Measurements from ENCODE around the gene RSL1D1.

The RSL1D1 gene

DNA sequence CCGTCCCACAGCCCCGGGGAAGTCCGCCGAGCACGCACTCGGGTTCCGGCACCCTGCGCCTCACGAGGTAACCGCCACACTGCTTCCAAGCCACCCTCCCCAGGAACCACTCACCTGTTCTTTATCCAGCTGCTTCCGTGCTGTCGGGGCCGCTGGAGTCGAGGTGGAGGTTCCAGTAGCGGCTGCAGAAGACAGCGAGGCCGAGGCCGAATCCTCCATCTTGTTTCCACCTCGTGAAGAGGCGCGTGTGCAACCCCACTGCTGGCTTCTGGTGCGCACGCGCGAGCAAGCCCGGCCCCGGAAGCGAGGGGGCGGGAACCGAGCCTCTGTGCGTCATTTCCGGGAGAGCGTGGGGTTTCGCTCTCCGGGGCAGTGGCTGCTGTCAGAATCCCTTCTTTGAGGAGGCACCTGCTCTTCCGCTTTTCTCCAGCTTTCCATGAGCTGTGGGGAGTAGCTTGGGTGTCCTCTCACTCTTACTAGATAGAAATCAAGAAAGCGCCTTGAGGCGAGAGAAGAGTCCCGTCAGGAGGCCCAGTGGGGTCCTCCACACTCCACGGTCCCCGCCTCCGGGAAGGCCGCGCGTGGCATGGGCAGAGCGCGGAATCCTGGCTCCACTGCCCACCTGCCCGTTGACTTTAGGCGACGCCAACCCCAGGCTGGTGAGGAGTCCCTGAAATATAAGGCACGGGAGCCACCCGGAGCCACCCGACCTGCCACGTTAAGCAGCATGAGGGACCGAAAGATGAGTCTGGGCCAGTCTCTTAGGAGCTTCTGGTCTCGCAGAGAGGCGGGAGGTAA, at the start of gene RSL1D1:
TSS of gene RSL1D1 (minus strand) at position 249 of the 798 bp plus-strand sequence. CDS start at position 219, 30 bp downstream.
- peak; percentile 96 for DNase-seq (ENCODE audit: low spot score)

DNA sequence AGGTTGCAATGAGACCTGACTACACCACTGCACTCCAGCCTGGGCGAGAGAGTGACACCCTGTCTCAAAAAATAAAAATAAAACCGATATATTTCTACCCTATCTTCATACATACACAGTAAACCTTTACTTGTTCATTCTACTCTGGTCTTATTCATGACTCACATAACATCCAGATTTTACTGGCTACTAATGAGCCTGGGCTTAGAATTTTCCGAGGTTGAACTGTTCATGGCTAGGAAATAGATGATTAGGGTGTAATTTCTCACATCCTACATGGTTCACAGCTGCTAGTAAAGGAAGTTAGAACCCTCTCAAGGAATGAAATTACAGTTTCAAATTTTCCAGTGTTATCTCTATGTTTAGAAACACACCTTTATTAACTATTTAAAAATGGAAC, 49.7 kb upstream of the RSL1D1 start:
- DNase-seq (ENCODE audit: low spot score), result no peak

DNA sequence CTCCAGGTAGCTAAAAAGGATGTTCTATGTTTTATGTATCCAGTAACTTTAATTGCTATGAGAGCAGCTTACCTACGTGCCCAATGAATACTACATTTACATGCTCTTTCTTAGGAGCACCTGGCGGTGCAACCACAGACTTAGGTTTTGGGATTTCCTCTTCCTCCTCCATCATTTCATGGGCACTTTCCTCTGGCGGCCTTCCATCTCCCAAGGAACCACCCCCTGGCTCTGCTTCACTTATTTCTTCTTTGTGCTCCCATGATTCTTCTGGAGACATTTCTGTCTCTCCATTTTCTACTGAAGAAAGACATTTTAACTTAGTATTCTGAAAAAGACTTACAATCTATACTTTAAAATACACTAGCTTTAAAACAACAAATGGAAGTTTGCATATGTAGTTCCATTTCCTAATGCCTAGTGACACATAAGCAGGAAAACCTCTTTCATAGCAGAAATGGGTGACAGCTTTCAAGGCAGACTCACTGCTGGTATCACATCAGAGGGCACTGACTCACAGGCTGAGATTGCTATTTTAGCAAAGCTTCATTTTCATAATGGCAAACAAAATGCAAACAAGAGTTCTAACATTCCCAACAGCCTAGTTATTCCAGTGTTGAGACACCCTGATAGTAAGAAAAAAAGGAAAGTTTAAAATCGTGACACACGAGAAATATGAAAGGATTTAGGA, 45.3 kb upstream of the RSL1D1 start:
- no peak for DNase-seq (ENCODE audit: low spot score)

DNA sequence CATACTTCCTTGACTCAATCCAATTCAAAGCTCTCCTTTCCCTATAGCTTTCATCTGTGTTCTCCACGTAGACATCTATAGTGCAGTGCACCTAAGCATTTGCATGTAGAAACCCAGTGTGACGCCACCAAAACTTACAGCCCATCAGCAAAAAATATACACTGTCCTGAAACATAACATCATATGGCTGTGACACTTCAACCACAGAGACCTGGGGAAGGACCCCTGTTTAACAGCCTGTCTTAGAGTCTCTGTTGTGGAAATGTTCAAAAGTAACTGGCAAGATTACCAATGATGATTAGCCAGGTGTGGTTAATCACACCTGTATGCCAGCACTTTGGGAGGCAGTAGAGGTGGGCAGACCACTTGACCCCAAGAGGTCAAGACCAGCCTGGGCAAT, 42.2 kb upstream of the RSL1D1 start:
- DNase-seq (ENCODE audit: low spot score), result no peak

DNA sequence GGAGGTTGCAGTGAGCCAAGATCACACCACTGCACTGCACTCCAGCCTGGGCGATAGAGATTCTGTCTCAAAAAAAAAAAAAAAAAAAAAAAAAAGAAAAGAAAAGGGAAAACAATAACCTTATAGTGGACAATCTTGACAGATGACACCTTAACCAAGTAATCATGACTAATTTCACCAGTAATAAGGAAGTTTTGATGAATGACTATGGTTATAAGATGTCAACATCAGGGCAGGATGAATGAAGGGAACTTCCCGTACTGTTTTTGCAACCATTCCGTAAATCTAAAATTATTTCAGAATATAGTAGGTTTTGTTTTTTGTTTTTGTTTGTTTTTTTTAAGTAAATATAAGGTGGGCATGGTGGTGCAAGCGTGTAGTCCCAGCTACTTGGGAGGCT, 41.4 kb upstream of the RSL1D1 start:
- DNase-seq (ENCODE audit: low spot score), result no peak

DNA sequence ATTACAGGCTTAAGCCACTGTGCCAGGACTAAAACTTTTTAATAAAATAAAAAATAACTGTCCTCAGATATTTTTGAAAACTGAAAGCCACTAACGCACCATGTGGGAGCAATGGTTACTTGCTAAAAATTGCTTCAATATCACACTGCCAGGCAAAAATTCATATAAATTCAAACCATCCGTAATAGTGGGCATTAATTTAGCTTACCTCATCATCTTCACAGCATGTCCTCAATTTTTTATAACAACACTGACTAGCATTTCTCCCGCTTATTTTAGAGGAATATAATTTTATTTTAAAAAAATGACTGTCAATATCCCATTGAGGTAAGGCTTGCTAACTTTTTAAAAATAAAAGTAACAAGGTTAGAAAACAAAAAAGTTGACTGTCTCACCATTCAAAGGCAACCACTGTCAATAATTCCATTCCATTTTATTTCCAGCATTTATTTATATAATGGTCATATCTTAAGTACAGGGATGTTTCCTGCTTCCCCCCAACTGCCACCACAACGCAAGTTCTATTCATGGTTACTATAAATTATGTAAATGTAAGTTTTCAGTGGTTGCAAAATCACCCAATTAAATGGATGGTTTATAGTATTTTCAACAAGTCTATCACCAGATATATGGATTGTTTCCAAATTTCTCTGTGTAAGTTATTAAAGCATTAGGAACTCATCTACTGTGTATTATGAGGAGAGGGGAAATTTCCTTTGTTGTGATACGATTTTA, 39.1 kb upstream of the RSL1D1 start:
- no peak for DNase-seq (ENCODE audit: low spot score)

DNA sequence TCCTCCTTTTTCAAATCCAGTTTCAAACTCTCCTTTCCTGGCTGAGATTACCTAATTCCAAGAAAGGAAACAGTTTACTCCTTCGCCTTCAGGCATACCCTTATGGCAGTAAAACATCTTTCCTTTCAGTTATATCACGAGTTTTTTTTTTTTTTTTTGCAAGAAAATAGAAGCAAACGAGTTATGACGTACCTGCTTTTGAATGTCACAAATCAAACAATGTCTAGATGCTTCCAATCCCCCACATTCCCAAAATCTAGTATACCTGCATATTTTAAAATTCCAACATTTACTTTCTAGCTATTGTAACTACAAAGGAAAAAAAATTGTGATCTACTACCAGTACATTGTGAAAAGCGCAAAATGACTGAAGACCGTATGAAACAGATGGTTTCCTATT, 35.5 kb upstream of the RSL1D1 start:
- DNase-seq (ENCODE audit: low spot score), result no peak

DNA sequence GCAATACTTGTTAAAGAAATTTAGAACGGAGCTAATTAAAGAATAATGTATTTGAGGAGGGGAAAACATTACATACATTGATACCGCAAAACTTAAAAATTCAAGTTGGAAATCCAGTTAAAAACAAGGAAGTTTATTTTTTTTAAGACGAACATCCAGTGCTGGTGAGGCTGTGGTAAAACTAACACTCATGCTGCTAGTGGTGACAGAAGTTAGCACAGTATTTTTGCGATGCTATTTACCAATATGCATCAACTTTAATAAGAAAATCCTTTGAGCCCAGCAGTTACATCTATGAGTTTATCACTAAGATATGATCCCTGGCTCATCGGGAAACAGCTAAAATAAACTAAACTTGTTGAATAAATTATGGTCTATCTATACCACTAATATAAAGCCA, 32.7 kb upstream of the RSL1D1 start:
- no peak for DNase-seq (ENCODE audit: low spot score)

DNA sequence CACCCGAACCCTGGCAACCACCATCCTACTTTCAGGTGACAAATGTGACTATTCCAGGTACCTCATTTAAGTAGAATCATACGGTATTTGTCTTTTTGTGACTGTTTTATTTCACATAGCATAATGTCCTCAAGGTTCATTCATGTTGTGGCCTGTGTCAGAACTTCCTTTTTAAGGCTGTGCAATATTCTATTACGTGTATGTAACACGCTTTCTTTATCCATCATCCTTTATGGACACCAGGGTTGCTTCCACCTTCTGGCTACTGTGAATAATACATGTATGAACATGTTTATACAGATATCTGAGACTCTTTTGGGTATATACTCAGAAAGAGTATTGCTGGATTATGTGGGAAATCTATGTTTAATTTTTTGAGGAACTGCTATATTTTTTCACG, 28.7 kb upstream of the RSL1D1 start:
- DNase-seq (ENCODE audit: low spot score), result no peak

DNA sequence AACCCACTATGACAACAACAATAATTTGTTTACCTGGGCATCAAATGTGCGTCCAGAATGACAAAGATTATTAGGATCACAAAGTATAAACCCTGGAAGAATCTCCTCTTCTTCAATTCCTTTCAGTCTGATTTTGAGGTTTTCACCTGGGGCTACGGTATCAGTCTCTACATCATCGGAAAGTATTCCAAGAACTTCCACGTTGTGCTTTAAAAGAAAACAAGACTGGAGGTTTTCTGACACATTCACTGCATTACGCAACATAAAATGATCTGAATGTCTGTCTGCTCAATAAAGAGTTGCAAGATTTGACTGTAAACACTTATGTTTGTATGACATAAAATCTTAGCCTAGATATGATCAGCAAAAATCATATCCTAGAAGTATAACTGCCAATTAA, 26.0 kb upstream of the RSL1D1 start:
- DNase-seq (ENCODE audit: low spot score), result no peak

DNA sequence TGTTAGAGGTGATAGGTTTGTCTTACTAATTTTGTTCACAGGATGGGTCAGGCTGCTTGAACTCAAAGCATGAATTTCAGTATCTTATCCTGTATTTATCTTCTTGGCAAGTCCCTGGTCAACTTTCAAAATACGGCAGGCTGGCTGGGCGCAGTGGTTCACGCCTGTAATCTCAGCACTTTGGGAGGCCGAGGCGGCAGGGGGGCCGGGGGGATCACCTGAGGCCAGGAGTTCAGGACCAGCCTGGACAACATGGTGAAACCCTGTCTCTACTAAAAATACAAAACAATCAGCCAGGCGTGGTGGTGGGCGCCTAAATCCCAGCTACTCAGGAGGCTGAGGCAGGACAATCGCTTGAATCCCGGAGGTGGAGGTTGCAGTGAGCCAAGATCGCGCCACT, 25.0 kb upstream of the RSL1D1 start:
- no peak for DNase-seq (ENCODE audit: low spot score)

DNA sequence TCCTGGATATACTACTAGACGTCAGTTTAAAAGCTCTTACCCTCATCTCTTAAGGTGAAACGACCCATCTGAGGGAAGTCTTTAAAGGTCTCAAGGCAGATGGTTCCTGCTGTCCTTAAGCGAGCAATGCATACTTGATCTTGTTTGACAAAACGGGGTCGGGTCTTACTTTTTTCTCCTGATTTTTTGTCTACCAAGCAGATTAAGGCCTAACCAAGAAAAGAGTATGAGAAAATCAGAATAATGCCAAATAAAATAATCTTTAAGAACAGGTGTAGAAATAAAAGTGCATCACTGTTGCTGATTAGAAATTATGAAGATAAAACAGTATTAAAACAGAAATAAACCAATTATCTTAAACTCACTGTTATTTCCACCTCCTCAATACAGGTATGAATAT, 24.4 kb upstream of the RSL1D1 start:
- DNase-seq (ENCODE audit: low spot score), result no peak

DNA sequence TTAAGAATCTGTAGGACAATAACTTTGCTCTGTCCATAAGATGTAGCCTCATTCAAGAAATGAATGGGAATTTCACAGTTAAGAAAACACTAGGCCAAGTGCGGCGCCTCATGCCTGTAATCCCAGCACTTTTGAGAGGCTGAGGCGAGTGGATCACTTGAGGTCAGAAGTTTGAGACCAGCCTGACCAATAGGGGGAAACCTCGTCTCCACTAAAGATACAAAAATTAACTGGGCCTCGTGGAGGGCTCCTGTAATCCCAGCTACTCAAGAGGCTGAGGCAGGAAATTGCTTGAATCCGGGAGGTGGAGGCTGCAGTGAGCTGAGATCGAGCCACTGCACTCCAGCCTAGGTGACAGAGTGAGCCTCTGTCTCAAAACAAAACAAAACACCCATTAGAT, 19.9 kb upstream of the RSL1D1 start:
- peak; percentile 53 for DNase-seq (ENCODE audit: low spot score)

DNA sequence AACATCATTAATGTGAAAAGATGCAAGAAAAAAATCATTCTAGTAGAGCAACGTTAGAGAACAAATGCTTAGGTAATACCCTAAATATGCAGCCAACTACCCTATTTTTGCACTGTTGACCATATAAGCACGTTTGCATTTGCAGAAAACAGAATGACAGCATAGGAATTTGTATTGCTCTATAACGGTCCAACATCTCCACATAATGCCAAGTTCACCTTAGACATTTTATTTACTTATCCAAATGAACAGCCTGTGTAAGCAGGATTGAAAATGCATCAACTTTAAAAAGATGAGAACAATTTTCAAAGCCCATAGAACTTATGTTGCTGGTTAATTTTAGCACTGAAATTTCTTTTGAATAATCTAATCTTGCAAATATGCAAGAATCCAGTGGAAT, 19.1 kb upstream of the RSL1D1 start:
- DNase-seq (ENCODE audit: low spot score), result no peak

DNA sequence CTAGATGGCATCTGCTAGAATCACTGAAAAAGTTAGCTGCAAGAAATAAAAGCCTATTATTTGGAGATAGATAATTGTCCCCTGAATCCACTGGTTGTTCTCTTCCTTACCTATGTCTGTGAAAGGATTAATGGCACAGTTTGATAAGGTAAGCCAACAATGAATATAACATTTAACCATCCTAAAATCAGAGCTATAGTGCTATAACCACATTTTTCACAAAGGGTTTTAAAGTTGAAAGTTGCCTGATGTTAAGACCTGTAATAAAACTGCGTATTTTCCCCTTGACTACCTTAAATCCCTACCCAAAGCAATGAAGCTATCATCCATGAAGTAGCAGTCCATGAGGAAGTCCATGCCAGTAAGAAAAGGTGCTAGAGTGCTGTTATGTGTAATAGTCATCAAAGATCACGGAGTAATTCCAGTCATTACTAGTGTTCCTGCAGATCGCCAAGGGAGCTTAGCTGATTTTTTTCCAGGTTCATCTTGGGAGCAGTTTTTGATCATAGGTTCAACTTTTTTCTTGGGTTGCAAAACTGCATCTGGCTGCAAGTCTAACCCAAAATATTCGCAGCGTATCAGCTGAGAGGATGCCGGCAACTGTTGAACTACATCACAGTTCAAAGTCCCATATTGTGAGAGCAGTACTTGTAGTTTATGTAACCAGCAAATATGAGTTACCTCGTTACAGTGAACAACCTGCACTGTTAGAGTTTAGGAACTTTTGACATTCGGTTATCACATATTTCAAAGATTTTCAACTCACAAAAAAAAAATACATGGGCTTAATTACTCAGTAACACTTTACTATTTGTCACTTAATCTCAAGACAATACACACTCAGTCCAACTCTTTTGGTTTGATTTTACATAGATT, 18.2 kb upstream of the RSL1D1 start:
- DNase-seq (ENCODE audit: low spot score), result no peak

DNA sequence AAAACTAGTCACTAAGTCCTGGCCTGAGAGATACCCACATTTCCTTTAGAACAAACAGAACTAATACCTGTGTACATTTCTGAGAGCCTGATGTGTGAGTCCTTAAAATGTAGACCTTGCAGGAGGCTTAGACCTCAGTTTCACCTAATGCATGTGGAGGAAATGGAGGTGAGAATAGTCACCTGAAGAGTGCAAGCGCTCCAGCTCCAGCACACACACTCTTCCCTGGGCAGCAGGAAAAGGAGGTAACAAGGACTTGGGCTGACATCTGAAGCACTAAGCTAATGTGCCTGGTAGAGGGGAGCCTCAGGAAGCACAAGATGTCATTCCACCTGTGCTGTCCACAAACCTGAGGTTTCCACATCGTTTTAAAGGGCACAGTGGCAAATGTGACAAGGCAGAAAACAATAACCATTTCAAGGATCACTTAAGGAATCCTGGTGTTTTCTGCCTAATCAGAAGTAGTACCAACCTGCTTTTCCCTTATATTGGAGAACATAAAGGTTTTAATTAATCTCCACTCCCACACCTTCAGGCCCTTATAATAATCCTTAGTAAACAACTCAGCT, 17.2 kb upstream of the RSL1D1 start:
- no peak for DNase-seq (ENCODE audit: low spot score)

DNA sequence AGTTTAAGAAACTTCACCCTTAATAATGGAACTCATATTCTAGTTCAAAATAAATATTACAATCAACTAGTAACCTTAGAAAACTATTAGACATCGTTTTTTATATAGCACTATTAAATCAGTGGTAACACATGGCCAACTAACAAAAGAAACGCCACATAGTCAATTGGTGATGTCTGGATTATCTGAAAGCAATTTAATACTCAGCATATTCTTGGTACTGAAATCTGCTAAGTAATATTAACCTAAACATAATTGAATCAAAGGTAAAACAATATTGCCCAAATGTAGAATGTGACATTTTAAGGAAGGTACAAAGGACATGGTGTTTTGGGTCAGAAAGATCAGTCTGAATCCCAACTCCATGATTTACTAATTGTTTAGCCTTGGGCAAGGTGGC, 11.1 kb upstream of the RSL1D1 start:
- DNase-seq (ENCODE audit: low spot score), result no peak

DNA sequence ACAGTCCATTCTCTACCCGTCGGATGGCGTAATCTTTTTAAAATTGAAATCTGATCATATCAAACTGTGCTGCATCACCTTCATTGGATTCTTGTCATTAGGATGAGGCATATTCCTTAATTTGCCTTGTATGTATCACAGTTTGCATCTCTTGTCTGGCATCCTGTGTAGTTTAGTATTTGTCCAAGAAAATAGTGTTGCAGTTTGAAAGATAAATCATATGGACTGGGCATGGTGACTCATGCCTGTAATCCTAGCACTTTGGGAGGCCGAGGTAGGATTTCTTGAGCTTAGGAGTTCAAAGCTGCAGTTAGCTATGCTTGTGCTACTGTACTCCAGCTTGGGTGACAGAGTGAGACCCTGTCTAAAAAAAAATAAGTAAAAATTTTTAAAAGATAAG, 5.8 kb upstream of the RSL1D1 start:
- DNase-seq (ENCODE audit: low spot score), result no peak

DNA sequence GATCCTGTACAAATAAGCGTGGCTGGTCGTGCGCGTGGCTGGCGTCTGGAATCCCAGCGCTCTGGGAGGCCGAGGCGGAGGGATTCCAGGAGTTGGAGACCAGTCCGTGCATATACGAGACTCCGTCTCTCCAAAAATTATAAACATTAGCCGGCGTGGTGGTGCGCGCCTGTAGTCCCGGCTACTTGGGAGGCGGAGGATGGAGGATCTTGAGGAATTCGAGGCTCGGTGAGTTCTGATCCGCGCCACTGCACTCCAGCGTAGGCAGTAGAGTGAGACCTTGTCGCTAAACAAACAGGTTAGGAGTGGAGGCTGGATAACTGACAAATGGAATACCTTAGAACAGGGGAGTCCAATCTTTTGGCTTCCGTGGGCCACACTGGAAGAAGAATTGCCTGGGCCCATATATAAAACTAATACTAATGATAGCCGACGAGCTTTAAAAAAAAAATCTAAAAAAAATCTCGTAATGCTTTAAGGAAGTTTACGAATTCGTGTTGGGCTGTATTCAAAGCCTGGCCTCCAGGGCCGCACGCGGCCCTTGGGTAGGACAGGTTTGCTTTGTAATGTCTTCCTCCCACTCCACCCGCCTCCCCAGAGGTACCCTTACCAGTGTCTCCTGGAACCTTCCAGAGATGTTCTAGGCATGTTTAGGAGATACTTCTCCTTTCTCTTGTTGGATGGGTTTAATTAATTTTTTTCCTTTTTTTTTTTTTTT, 909 bp upstream of the RSL1D1 start:
- peak; percentile 54 for DNase-seq (ENCODE audit: low spot score)

DNA sequence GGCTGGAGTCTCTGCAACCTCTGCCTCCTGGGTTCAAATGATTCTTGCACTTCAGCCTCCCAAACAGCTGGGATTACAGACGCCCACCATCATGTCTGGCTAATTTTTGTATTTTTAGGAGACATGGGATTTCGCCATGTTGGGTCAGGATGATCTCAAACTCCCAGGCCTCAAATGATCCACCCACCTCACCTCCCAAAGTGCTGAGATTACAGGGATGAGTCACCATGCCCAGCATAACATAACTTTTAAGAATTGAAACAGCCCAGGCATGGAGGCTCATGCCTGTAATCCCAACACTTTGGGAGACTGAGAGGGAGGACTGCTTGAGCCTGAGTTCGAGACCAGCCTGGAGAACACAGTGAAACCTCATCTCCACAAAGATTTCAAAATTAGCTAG, 2.5 kb downstream of the RSL1D1 start:
- DNase-seq (ENCODE audit: low spot score), result no peak

DNA sequence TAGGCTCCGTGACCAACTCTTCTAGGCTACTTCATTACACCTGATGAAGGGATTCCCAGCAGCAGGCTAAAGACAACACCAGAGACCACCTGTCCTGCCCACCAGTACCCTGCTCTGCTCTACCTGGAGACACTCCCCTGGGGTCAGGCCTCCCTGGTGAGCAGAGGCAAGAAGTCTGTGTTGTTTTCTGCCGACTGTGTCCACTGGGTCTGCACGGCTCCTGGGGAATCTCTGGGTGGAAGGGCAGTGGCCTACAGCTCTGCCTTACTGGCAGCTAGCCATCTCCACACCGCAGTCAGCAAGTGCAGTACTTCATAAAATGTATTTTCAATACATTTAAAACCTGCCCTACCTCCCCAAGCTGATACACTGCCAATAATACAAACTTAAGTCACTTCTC, 6.8 kb downstream of the RSL1D1 start:
- DNase-seq (ENCODE audit: low spot score), result no peak

Measured in ecto neural progenitor cell (in vitro differentiated cells).